HL-60 (cell line): ENCODE data around the gene PTGES.

ENCODE experiments used
- CTCF ChIP-seq: IDR thresholded peaks from one replicate; pipeline ENCODE4 v1.5.1; 2011; ENCODE audit warnings: low read length, control low read depth, inconsistent platforms; ENCODE audit not compliant: insufficient read depth
- POLR2AphosphoS5 ChIP-seq: IDR thresholded peaks from 2 replicates; pipeline ENCODE4 v1.6.1; 2012; ENCODE audit warnings: low read depth

- TF ChIP-seq CTCF, result no peak
- TF ChIP-seq POLR2AphosphoS5, result no peak
Observed at GRCh38 chr9:129759319-129759718, 6.5 kb upstream of the PTGES start.
